ENCODE measurements around the gene ZNF92.
"Not testable (repeated sequence)": the region's sequence is repeated elsewhere in the genome, so short reads cannot be mapped to it uniquely, and the experiment has no call there.

ZNF92 gene

GRCh38 chr7:65373608-65374351 is at the start of gene ZNF92:
Gene ZNF92, plus strand, starts transcription at chr7:65373855. Its CDS starts 143 bp downstream, at chr7:65373998.
- no peak for TF ChIP-seq CTCF (IDR thresholded peaks at IDR 0.05; ENCODE audit: low read length, missing control alignments)
- DNase-seq (ENCODE audit: low read depth), result peak; percentile 94
- peak within 1 kb of the TSS; percentile 97 for H3K4me3 ChIP-seq (replicated peaks; ENCODE audit: low read depth, low read length)

GRCh38 chr7:65325793-65326432 is 47.7 kb upstream of the ZNF92 start:
- no peak for DNase-seq (ENCODE audit: low read depth)
- no peak for TF ChIP-seq CTCF (IDR thresholded peaks at IDR 0.05; ENCODE audit: low read length, missing control alignments)
- no peak overlapping the region for H3K4me3 ChIP-seq (replicated peaks; ENCODE audit: low read depth, low read length)

GRCh38 chr7:65338346-65338745 is 35.3 kb upstream of the ZNF92 start:
- TF ChIP-seq CTCF (IDR thresholded peaks at IDR 0.05; ENCODE audit: low read length, missing control alignments), result no peak
- no peak for DNase-seq (ENCODE audit: low read depth)
- H3K4me3 ChIP-seq (replicated peaks; ENCODE audit: low read depth, low read length), result no peak overlapping the region

- H3K4me3 ChIP-seq (replicated peaks; ENCODE audit: low read depth, low read length), result no peak overlapping the region
These were observed 34.4 kb upstream of the ZNF92 start for GRCh38 chr7:65339257-65339656.

GRCh38 chr7:65342723-65343629 is 30.7 kb upstream of the ZNF92 start:
- no peak overlapping the region for H3K4me3 ChIP-seq (replicated peaks; ENCODE audit: low read depth, low read length)
- TF ChIP-seq CTCF (IDR thresholded peaks at IDR 0.05; ENCODE audit: low read length, missing control alignments), result no peak
- no peak for DNase-seq (ENCODE audit: low read depth)

More at GRCh38 chr7:65339257-65339656, 34.4 kb upstream of the ZNF92 start:
- no peak for DNase-seq (ENCODE audit: low read depth)
- no peak for TF ChIP-seq CTCF (IDR thresholded peaks at IDR 0.05; ENCODE audit: low read length, missing control alignments)

GRCh38 chr7:65344541-65344940 is 29.1 kb upstream of the ZNF92 start:
- not testable (repeated sequence) for H3K4me3 ChIP-seq (replicated peaks; ENCODE audit: low read depth, low read length); DNase-seq (ENCODE audit: low read depth)

GRCh38 chr7:65354263-65354662 is 19.4 kb upstream of the ZNF92 start:
- H3K4me3 ChIP-seq (replicated peaks; ENCODE audit: low read depth, low read length), result no peak overlapping the region
- TF ChIP-seq CTCF (IDR thresholded peaks at IDR 0.05; ENCODE audit: low read length, missing control alignments), result no peak
- DNase-seq (ENCODE audit: low read depth), result no peak
